CD4-positive, alpha-beta T cell treated with Interferon gamma for 1 hour (primary cell): ENCODE measurements around the gene AGTPBP1.
"Not testable (repeated sequence)": the region's sequence is repeated elsewhere in the genome, so short reads cannot be mapped to it uniquely, and the experiment has no call there.

Source experiments
- DNase-seq: peaks from one replicate; pipeline ENCODE4 v3.0.0-alpha.2; 2020

AGTPBP1 gene

GRCh38 chr9:85741875-85742596, at the start of gene AGTPBP1:
TSS of gene AGTPBP1 (minus strand) at chr9:85741954. CDS start at chr9:85712533, 29,421 bp downstream.
- peak; percentile 96 for DNase-seq

GRCh38 chr9:85786116-85786515, 44.4 kb upstream of the AGTPBP1 start:
- not testable (repeated sequence) for DNase-seq

- DNase-seq, result not testable (repeated sequence)
These were observed 32.1 kb upstream of the AGTPBP1 start for GRCh38 chr9:85773844-85774243.

- not testable (repeated sequence) for DNase-seq
These were observed 20.0 kb upstream of the AGTPBP1 start for GRCh38 chr9:85761802-85762201.

GRCh38 chr9:85757716-85758115, 16.0 kb upstream of the AGTPBP1 start:
- not testable (repeated sequence) for DNase-seq

GRCh38 chr9:85756216-85756615, 14.5 kb upstream of the AGTPBP1 start:
- DNase-seq, result not testable (repeated sequence)

- DNase-seq, result no peak
These were observed 4.6 kb upstream of the AGTPBP1 start for GRCh38 chr9:85746309-85746708.

- DNase-seq, result no peak
These were observed 3.4 kb upstream of the AGTPBP1 start for GRCh38 chr9:85745203-85745602.

- DNase-seq, result peak; percentile 6
These were observed 2.7 kb upstream of the AGTPBP1 start for GRCh38 chr9:85744480-85744879.

- peak; percentile 63 for DNase-seq
These were observed 1.7 kb upstream of the AGTPBP1 start for GRCh38 chr9:85743275-85744128.

- DNase-seq, result no peak
These were observed 813 bp upstream of the AGTPBP1 start for GRCh38 chr9:85742597-85742936.

- DNase-seq, result peak; percentile 77
These were observed 469 bp downstream of the AGTPBP1 start for GRCh38 chr9:85741095-85741874.

GRCh38 chr9:85740787-85741094, 1.0 kb downstream of the AGTPBP1 start:
- no peak for DNase-seq

GRCh38 chr9:85738509-85738908, 3.2 kb downstream of the AGTPBP1 start:
- no peak for DNase-seq

GRCh38 chr9:85737671-85738070, 4.1 kb downstream of the AGTPBP1 start:
- DNase-seq, result no peak

- no peak for DNase-seq
These were observed 10.7 kb downstream of the AGTPBP1 start for GRCh38 chr9:85730916-85731630.

- no peak for DNase-seq
These were observed 11.9 kb downstream of the AGTPBP1 start for GRCh38 chr9:85729882-85730281.

GRCh38 chr9:85727500-85727899, 14.3 kb downstream of the AGTPBP1 start:
- DNase-seq, result no peak

GRCh38 chr9:85726737-85727136, 15.0 kb downstream of the AGTPBP1 start:
- DNase-seq, result no peak

GRCh38 chr9:85723215-85723614, 18.5 kb downstream of the AGTPBP1 start:
- DNase-seq, result peak; percentile 52

- not testable (repeated sequence) for DNase-seq
These were observed 22.3 kb downstream of the AGTPBP1 start for GRCh38 chr9:85719411-85719810.

- DNase-seq, result not testable (repeated sequence)
These were observed 23.9 kb downstream of the AGTPBP1 start for GRCh38 chr9:85717818-85718217.

- DNase-seq, result no peak
These were observed 24.5 kb downstream of the AGTPBP1 start for GRCh38 chr9:85717220-85717619.
